Aorta (tissue), 5 donors: ENCODE data around the gene MRPS6. TPM values are rescaled to one million over a fixed set of nuclear protein-coding genes. Genes with fewer than 3 reads are reported as not detected.

Source experiments
- ATAC-seq: fragments of 200-7000 bp; cut with Tn5 transposase; one replicate; pipeline ENCODE4 v1.9.1; 2022; ENCODE audit warnings: moderate library complexity; ENCODE audit not compliant: low FRiP score
- DNase-seq, 2 donors: peaks; one replicate each; pipeline ENCODE4 v3.0.0-alpha.2; 2020
- H3K27ac ChIP-seq, 2 donors: one replicate each; pipeline ENCODE4 v1.5.1; 2013; ENCODE audit warnings: low read length in 2 of 2, mild to moderate bottlenecking in 2 of 2, moderate library complexity in 2 of 2, control low read depth in 1 of 2, inconsistent platforms in 1 of 2, low read depth in 1 of 2
- H3K27me3 ChIP-seq, 2 donors: one replicate each; pipeline ENCODE4 v1.6.1; 2013; ENCODE audit warnings: control low read depth in 1 of 2, low read length in 1 of 2, mild to moderate bottlenecking in 1 of 2, moderate library complexity in 1 of 2; ENCODE audit not compliant: insufficient read depth in 2 of 2, control insufficient read depth in 1 of 2
- H3K36me3 ChIP-seq, 2 donors: one replicate each; pipeline ENCODE4 v1.6.1; 2013; ENCODE audit warnings: control low read depth in 1 of 2, low read length in 1 of 2, mild to moderate bottlenecking in 1 of 2; ENCODE audit not compliant: insufficient read depth in 2 of 2, control insufficient read depth in 1 of 2
- H3K4me1 ChIP-seq, 2 donors: one replicate each; pipeline ENCODE4 v1.6.1; 2013; ENCODE audit warnings: low read length in 2 of 2, control low read depth in 1 of 2, mild to moderate bottlenecking in 1 of 2, moderate library complexity in 1 of 2; ENCODE audit not compliant: insufficient read depth in 2 of 2, control insufficient read depth in 1 of 2
- H3K4me3 ChIP-seq, 2 donors: one replicate each; pipeline ENCODE4 v1.5.1; 2013; ENCODE audit warnings: low read length in 2 of 2, control low read depth in 1 of 2, mild to moderate bottlenecking in 1 of 2
- H3K9me3 ChIP-seq: one replicate; pipeline ENCODE4 v1.6.1; 2013; ENCODE audit warnings: mild to moderate bottlenecking, low read length; ENCODE audit not compliant: control insufficient read depth
- WGBS, 2 donors: extraction: QIAGEN DNeasy Blood & Tissue Kit; methylation state at CpG; one replicate each; pipeline ENCODE4 v1.1.7; 2013; 5-methylcytosine and 5-hydroxymethylcytosine counted together
- intact Hi-C, 2 donors: fragments of 100-400 bp; cut with DNase I; formaldehyde crosslinking; loops; one replicate each; pipeline versions ENCODE4 v1.14.2 to v1.15.0; 2022
- polyA plus RNA-seq, 2 donors: library from polyadenylated mRNA; stranded (reverse); fragments of 200-250 nt; gene quantifications; one replicate each; pipeline ENCODE4 v1.2.3, GENCODE V29; 2013
- total RNA-seq, 2 donors: library from RNA; stranded (reverse); fragmentation: NEBNext Ultra II Directional; extraction: Animal tissue kit (Norgen Biotek cat#: 25700); gene quantifications; one replicate each; pipeline ENCODE4 v1.2.1, GENCODE V29; 2021
- donor health status: healthy with polysubstance abuse.
- donor health status: Bipolar disorder and iron deficiency.
- donor health status: DM: no; HTN: no; CAD: no.
- donor health status: DM: no; HTN: no; CAD: no.
- donor health status: DM: yes; HTN: yes; CAD: no.

Gene MRPS6
- total and polyA plus RNA-seq, 4 donors = 78.4 to 137 (median 106) TPM

- intact Hi-C loops = no loop called here
- ATAC-seq = peak; percentile 57
- H3K27me3 ChIP-seq = no peaks in the 10 kb centered on the region
- DNase-seq = peak; percentile 81 to 88
- H3K4me1 ChIP-seq = peaks cover 3 to 6% of the 10 kb centered on the region in 2 donors
- H3K9me3 ChIP-seq = no peaks in the 10 kb centered on the region
- 7 to 11% methylated on average over 12 of the region's 12 CpGs for WGBS, 2 donors
- H3K36me3 ChIP-seq = no peaks in the 10 kb centered on the region
- peak overlapping the region; percentile 70 to 77 for H3K27ac ChIP-seq
- H3K4me3 ChIP-seq = no peak overlapping the region
Measured at GRCh38 chr21:34186109-34186719, 112.8 kb downstream of the MRPS6 start.

- DNase-seq = peak in 1 of 2 donors; percentile 78
- H3K36me3 ChIP-seq = no peaks in the 10 kb centered on the region
- WGBS, 2 donors = 27 to 28% methylated on average over 6 of the region's 6 CpGs
- no peak overlapping the region for H3K4me3 ChIP-seq
- H3K27me3 ChIP-seq = no peaks in the 10 kb centered on the region
- peak; percentile 65 for ATAC-seq
- no peaks in the 10 kb centered on the region for H3K9me3 ChIP-seq
- H3K4me1 ChIP-seq = peaks cover 3 to 6% of the 10 kb centered on the region in 2 donors
- no peak overlapping the region for H3K27ac ChIP-seq
- intact Hi-C loops = no loop called here
Measured at GRCh38 chr21:34187935-34188334, 114.6 kb downstream of the MRPS6 start.

- DNase-seq (no peak), ATAC-seq (no peak)
- WGBS, 2 donors = 75 to 94% methylated on average over 3 of the region's 3 CpGs
- Histone ChIP-seq H3K36me3 (no peaks in the 10 kb centered on the region), H3K27me3 (no peaks in the 10 kb centered on the region), H3K9me3 (no peaks in the 10 kb centered on the region), H3K4me1 (peaks cover 3 to 4% of the 10 kb centered on the region in 2 donors), H3K27ac (no peak overlapping the region), H3K4me3 (no peak overlapping the region)
- intact Hi-C loops = no loop called here
Measured at GRCh38 chr21:34189506-34189905, 116.1 kb downstream of the MRPS6 start.

GRCh38 chr21:34190576-34191321 lies 117.4 kb downstream of the MRPS6 start:
- Histone ChIP-seq H3K4me3 (no peak overlapping the region), H3K4me1 (peaks cover 0 to 3% of the 10 kb centered on the region in 2 donors), H3K9me3 (no peaks in the 10 kb centered on the region), H3K27me3 (no peaks in the 10 kb centered on the region), H3K27ac (no peak overlapping the region), H3K36me3 (no peaks in the 10 kb centered on the region)
- DNase-seq (no peak), ATAC-seq (no peak)
- WGBS, 2 donors = 82 to 88% methylated on average over 7 of the region's 7 CpGs
- intact Hi-C loops = no loop called here

GRCh38 chr21:34191876-34192275 lies 118.5 kb downstream of the MRPS6 start:
- H3K4me3 ChIP-seq = no peak overlapping the region
- H3K9me3 ChIP-seq = no peaks in the 10 kb centered on the region
- ATAC-seq (no peak), DNase-seq (no peak)
- no peaks in the 10 kb centered on the region for H3K36me3 ChIP-seq
- WGBS, 2 donors = 95 to 100% methylated on average over 1 of the region's 1 CpG
- intact Hi-C loops = no loop called here
- H3K27me3 ChIP-seq = no peaks in the 10 kb centered on the region
- H3K4me1 ChIP-seq = no peaks in the 10 kb centered on the region
- no peak overlapping the region for H3K27ac ChIP-seq

Other genes starting within 250 kb of the MRPS6 start
- 100 to 1,000 TPM; 112 to 119 TPM for gene ATP5PO, start 157.8 kb upstream of the MRPS6 start, total RNA-seq
- 100 to 1,000 TPM; 234 to 461 TPM for gene ATP5PO, start 157.8 kb upstream of the MRPS6 start, polyA plus RNA-seq
- 10 to 100 TPM; 25.2 to 82.3 TPM for gene SLC5A3, start within 50 bp of the MRPS6 start, total RNA-seq
- gene SLC5A3, start within 50 bp of the MRPS6 start, polyA plus RNA-seq = 1 to 10 TPM; 3.0 to 3.2 TPM